IMR-90 (cell line): Measurements from ENCODE around the gene RASSF9.

Source experiments
- BHLHE40 ChIP-seq: fragments of 150-350 bp; IDR thresholded peaks from 2 replicates; pipeline ENCODE4 v1.6.1; 2016; ENCODE audit warnings: mild to moderate bottlenecking, low read depth, low read length
- CEBPB ChIP-seq: IDR thresholded peaks from 2 replicates; pipeline ENCODE4 v1.6.1; 2012; ENCODE audit warnings: low read depth, low read length, improper control_type of control experiment
- CTCF ChIP-seq: conservative IDR thresholded peaks from 2 replicates; pipeline ENCODE4 v1.5.1; 2012; ENCODE audit warnings: mild to moderate bottlenecking, low read depth, low read length, improper control_type of control experiment
- MAFK ChIP-seq: IDR thresholded peaks from 2 replicates; pipeline ENCODE4 v1.6.1; 2012; ENCODE audit warnings: low read depth, low read length, improper control_type of control experiment
- MAZ ChIP-seq: IDR thresholded peaks from 2 replicates; pipeline ENCODE4 v1.6.1; 2012; ENCODE audit warnings: low read depth, mild to moderate bottlenecking, low read length, improper control_type of control experiment, moderate library complexity, borderline replicate concordance
- MXI1 ChIP-seq: IDR thresholded peaks from 2 replicates; pipeline ENCODE4 v1.6.1; 2012; ENCODE audit warnings: low read depth, mild to moderate bottlenecking, low read length, moderate library complexity, borderline replicate concordance
- NFE2L2 ChIP-seq: fragments of 150-350 bp; IDR thresholded peaks from 2 replicates; pipeline ENCODE4 v1.6.1; 2016; ENCODE audit warnings: low read depth, mild to moderate bottlenecking, low read length
- POLR2A ChIP-seq: IDR thresholded peaks from 2 replicates; pipeline ENCODE4 v1.6.1; 2012; ENCODE audit warnings: mild to moderate bottlenecking, low read depth, low read length
- RAD21 ChIP-seq: IDR thresholded peaks from 2 replicates; pipeline ENCODE4 v1.6.1; 2012; ENCODE audit warnings: low read length, improper control_type of control experiment
- RFX5 ChIP-seq: IDR thresholded peaks from 2 replicates; pipeline ENCODE4 v1.8.0; 2012; ENCODE audit warnings: low read depth, mild to moderate bottlenecking, low read length, moderate library complexity
- SMC3 ChIP-seq: fragments of 150-350 bp; IDR thresholded peaks from 2 replicates; pipeline ENCODE4 v1.6.1; 2016; ENCODE audit warnings: low read depth, mild to moderate bottlenecking, antibody characterized with exemption, low read length, moderate library complexity
- TF ChIP-seq, protein P1 (sequence below): fragments of 150-350 bp; IDR thresholded peaks from 2 replicates; pipeline ENCODE4 v1.6.1; 2016; ENCODE audit warnings: low read depth, mild to moderate bottlenecking, low read length, moderate library complexity, borderline replicate concordance

DNA sequence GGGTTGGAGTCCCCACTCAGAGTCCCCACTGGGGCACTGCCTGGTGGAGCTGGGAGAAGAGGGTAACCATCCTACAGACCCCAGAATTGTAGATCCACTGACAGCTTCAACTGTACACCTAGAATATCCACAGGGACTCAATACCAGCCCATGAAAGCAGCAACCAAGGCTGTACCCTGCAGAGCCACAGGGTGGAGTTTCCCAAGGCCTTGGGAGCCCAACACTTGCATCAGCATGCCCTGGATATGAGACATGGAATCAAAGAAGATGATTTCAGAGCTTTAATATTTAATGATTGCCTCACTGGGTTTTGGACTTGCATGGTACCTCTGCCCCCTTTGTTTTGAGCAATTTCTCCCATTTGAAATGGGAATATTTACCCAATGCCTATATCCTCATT is 80.4 kb downstream of the RASSF9 start:
- TF ChIP-seq CTCF, result no peak
- TF ChIP-seq RFX5, result no peak
- no peak for TF ChIP-seq POLR2A
- no peak for TF ChIP-seq BHLHE40
- TF ChIP-seq, protein P1, sequence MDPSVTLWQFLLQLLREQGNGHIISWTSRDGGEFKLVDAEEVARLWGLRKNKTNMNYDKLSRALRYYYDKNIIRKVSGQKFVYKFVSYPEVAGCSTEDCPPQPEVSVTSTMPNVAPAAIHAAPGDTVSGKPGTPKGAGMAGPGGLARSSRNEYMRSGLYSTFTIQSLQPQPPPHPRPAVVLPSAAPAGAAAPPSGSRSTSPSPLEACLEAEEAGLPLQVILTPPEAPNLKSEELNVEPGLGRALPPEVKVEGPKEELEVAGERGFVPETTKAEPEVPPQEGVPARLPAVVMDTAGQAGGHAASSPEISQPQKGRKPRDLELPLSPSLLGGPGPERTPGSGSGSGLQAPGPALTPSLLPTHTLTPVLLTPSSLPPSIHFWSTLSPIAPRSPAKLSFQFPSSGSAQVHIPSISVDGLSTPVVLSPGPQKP, result no peak
- no peak for TF ChIP-seq NFE2L2
- TF ChIP-seq CEBPB, result no peak
- no peak for TF ChIP-seq RAD21
- TF ChIP-seq MAZ, result no peak
- no peak for TF ChIP-seq MXI1
- TF ChIP-seq SMC3, result no peak
- TF ChIP-seq MAFK, result no peak
